K562 (cell line): ENCODE results near the gene SCTR. TPM values are rescaled to one million over a fixed set of nuclear protein-coding genes. Genes with fewer than 3 reads are reported as not detected.

ENCODE experiments used
- ATAC-seq: fragments of 200-7000 bp; cut with Tn5 transposase; 3 replicates; pipeline ENCODE4 v1.9.1; 2020; ENCODE audit warnings: moderate library complexity
- BruUV-seq: library from RNA; stranded (reverse); fragments of 400-500 nt; replicated peaks from 2 replicates; lab custom pipeline; 2021; lab: Mats Ljungman, UMichigan
- CTCF ChIA-PET: fragments of 300-600 bp; formaldehyde crosslinking; extraction: SDS; loops from one replicate; lab custom pipeline; 2021; ENCODE audit warnings: low intra/inter-chr PET ratio; lab: Yijun Ruan, JAX
- POLR2A ChIA-PET: fragments of 300-600, 350-650 bp; sonication (Branson Sonifier 250); formaldehyde crosslinking; extraction: SDS; loops from one replicate; lab custom pipeline; 2021; ENCODE audit warnings: antibody characterized with exemption, inconsistent platforms; lab: Yijun Ruan, JAX
- DNase-seq, 4 experiments: peaks; one replicate each; pipeline versions ENCODE4 v3.0.0 to v3.0.0-alpha.2; 2011 to 2018; ENCODE audit warnings: low spot score in 3 of 4, mixed read lengths in 3 of 4; ENCODE audit errors: extremely low read depth in 1 of 4
- FAIRE-seq: peaks from 2 replicates; lab custom pipeline; 2011; peaks lifted over from hg19 to GRCh38; lab: Jason Lieb, UNC
- H2AFZ ChIP-seq: 2 replicates; pipeline ENCODE4 v1.6.0; 2011; ENCODE audit warnings: low read depth, low read length, control low read depth, inconsistent platforms
- H3K27ac ChIP-seq: fragments of 200-600 bp; 3 replicates; pipeline ENCODE4 v1.8.0; 2011; ENCODE audit warnings: low read depth, mild to moderate bottlenecking, control low read depth, inconsistent platforms, low read length, moderate library complexity, mixed read lengths; ENCODE audit errors: extremely low read depth
- H3K27me3 ChIP-seq, 2 experiments: fragments of 300-600 bp in 1 of 2; 2 replicates in 1 of 2; 3 replicates in 1 of 2; pipeline versions ENCODE4 v1.6.0 to v1.8.0; 2011; ENCODE audit warnings: inconsistent platforms in 2 of 2, low read length in 2 of 2, mild to moderate bottlenecking in 1 of 2, mixed read lengths in 1 of 2, moderate library complexity in 1 of 2; ENCODE audit not compliant: control insufficient read depth in 2 of 2, insufficient read depth in 2 of 2
- H3K36me3 ChIP-seq: fragments of 300-600 bp; 3 replicates; pipeline ENCODE4 v1.8.0; 2011; ENCODE audit warnings: mild to moderate bottlenecking, low read length, inconsistent platforms; ENCODE audit not compliant: control insufficient read depth, insufficient read depth
- H3K4me1 ChIP-seq, 2 experiments: fragments of 200-600 bp in 1 of 2; replicated peaks in 1 of 2; 2 replicates in 1 of 2; 3 replicates in 1 of 2; pipeline versions ENCODE4 v1.5.1 to v1.8.0; 2011; ENCODE audit warnings: inconsistent platforms in 2 of 2, low read length in 2 of 2, mild to moderate bottlenecking in 1 of 2, mixed read lengths in 1 of 2, moderate library complexity in 1 of 2; ENCODE audit not compliant: control insufficient read depth in 2 of 2, insufficient read depth in 2 of 2
- H3K4me2 ChIP-seq: 2 replicates; pipeline ENCODE4 v1.6.1; 2011; ENCODE audit warnings: low read length, control low read depth, inconsistent platforms, mixed read lengths; ENCODE audit not compliant: insufficient read depth
- H3K4me3 ChIP-seq: fragments of 200-600 bp; sonication (generic), shearing (Covaris generic); 2 replicates; pipeline ENCODE4 v1.5.1; 2016; ENCODE audit warnings: control low read depth, inconsistent platforms
- H3K79me2 ChIP-seq: fragments of 200-600 bp; 3 replicates; pipeline ENCODE4 v1.8.0; 2011; ENCODE audit warnings: low read length, inconsistent platforms; ENCODE audit not compliant: control insufficient read depth, insufficient read depth
- H3K9ac ChIP-seq, 2 experiments: 2 replicates each; pipeline versions ENCODE4 v1.6.0 to v1.6.1; 2011; ENCODE audit warnings: low read depth in 2 of 2, low read length in 2 of 2, control low read depth in 1 of 2, inconsistent platforms in 1 of 2, mild to moderate bottlenecking in 1 of 2, mixed read lengths in 1 of 2; ENCODE audit not compliant: insufficient read depth in 1 of 2
- H3K9me1 ChIP-seq: one replicate; pipeline ENCODE4 v1.6.0; 2011; ENCODE audit warnings: inconsistent platforms, mild to moderate bottlenecking, low read length, moderate library complexity; ENCODE audit not compliant: control insufficient read depth, insufficient read depth
- H3K9me3 ChIP-seq: replicated peaks from 2 replicates; pipeline ENCODE4 v1.5.1; 2011; ENCODE audit warnings: low read depth, low read length, inconsistent platforms; ENCODE audit not compliant: control insufficient read depth, insufficient read depth
- H4K20me1 ChIP-seq: replicated peaks from 2 replicates; pipeline ENCODE4 v1.6.1; 2011; ENCODE audit warnings: low read length, inconsistent platforms, mixed read lengths; ENCODE audit not compliant: control insufficient read depth, insufficient read depth
- FOXK2 ChIP-seq, 2 experiments: fragments of 450-650 bp; IDR thresholded peaks in 1 of 2; conservative IDR thresholded peaks in 1 of 2; 2 replicates each; pipeline ENCODE4 v1.6.1; 2016; ENCODE audit warnings: low read depth in 2 of 2, mild to moderate bottlenecking in 1 of 2
- HDAC1 ChIP-seq, 2 experiments: fragments of 450-650 bp; IDR thresholded peaks; 2 replicates each; pipeline ENCODE4 v1.6.1; 2016 to 2017; ENCODE audit warnings: inconsistent platforms in 1 of 2, mild to moderate bottlenecking in 1 of 2, moderate library complexity in 1 of 2
- HMGN3 ChIP-seq: IDR thresholded peaks from 2 replicates; pipeline ENCODE4 v1.6.1; 2011; ENCODE audit warnings: borderline replicate concordance, low read depth, mild to moderate bottlenecking, mixed read lengths, low read length; ENCODE audit not compliant: insufficient read length; ENCODE audit errors: extremely low read depth
- RFX5 ChIP-seq: IDR thresholded peaks from 2 replicates; pipeline ENCODE4 v1.6.1; 2011; ENCODE audit warnings: low read depth, mild to moderate bottlenecking, improper control_type of control experiment, low read length
- TAF9B ChIP-seq: fragments of 450-650 bp; IDR thresholded peaks from 2 replicates; pipeline ENCODE4 v1.6.1; 2018; ENCODE audit warnings: mild to moderate bottlenecking; ENCODE audit not compliant: partially characterized antibody
- ZNF347 ChIP-seq: fragments of 450-650 bp; formaldehyde crosslinking; IDR thresholded peaks from 2 replicates; pipeline ENCODE4 v1.4.0; 2020; ENCODE audit warnings: low read depth, mild to moderate bottlenecking, moderate library complexity
- ZNF780A ChIP-seq: fragments of 250-450 bp; sonication (Bioruptor Pico); IDR thresholded peaks from 2 replicates; pipeline ENCODE4 v1.5.0; 2021; ENCODE audit warnings: mild to moderate bottlenecking
- WGBS: fragments of 100-300 bp; shearing (Covaris generic); methylation state at CpG from one replicate; pipeline ENCODE4 v1.1.6; 2016; ENCODE audit warnings: low coverage, mixed read lengths; ENCODE audit not compliant: insufficient coverage; ENCODE audit errors: missing lambda C conversion rate; 5-methylcytosine and 5-hydroxymethylcytosine counted together
- in situ Hi-C: fragments of 300-500 bp; cut with MboI; formaldehyde crosslinking; loops from 4 replicates; pipeline ENCODE4 v1.15.0; 2018; ENCODE audit warnings: inconsistent platforms, mixed read lengths
- intact Hi-C: fragments of 100-400 bp; cut with micrococcal nuclease; formaldehyde crosslinking; loops from 2 replicates; pipeline ENCODE4 v1.14.2; 2022
- polyA plus RNA-seq, 8 experiments: library from polyadenylated mRNA; depleted of rRNA in 4 of 8; stranded (reverse) in 5 of 8; unstranded in 3 of 8; fragments of >200 nt; fragmentation: Nextera tagmentation in 2 of 8; fragmentation: Illumina TruSeq in 1 of 8; extraction: Ambion mirVana in 2 of 8; extraction: Trizol in 1 of 8; gene quantifications; 2 replicates each; pipeline versions ENCODE4 v1.2.1 to v1.2.3, GENCODE V29; 2011 to 2014; ENCODE audit warnings: inconsistent platforms in 1 of 8, missing spikeins in 1 of 8
- total RNA-seq, 7 experiments: library from RNA; depleted of rRNA in 6 of 7; stranded (reverse); fragments of >200 nt in 6 of 7; fragmentation: Illumina TruSeq in 2 of 7; extraction: Trizol in 2 of 7; gene quantifications; 2 replicates each; pipeline versions ENCODE4 v1.2.1 to v1.2.3, GENCODE V29; 2011 to 2021; ENCODE audit warnings: low replicate concordance in 1 of 7
- TF ChIP-seq, protein P1 (sequence below): fragments of 250-450 bp; sonication (Bioruptor Pico); IDR thresholded peaks from 2 replicates; pipeline ENCODE4 v1.5.0; 2020; ENCODE audit warnings: mild to moderate bottlenecking, borderline replicate concordance
- TF ChIP-seq, protein P2 (sequence below): IDR thresholded peaks from 2 replicates; pipeline ENCODE4 v1.6.1; 2012; ENCODE audit warnings: low read depth, low read length, improper control_type of control experiment, borderline replicate concordance
- TF ChIP-seq, protein P3 (sequence below): fragments of 450-650 bp; IDR thresholded peaks from 2 replicates; pipeline ENCODE4 v1.6.1; 2018; ENCODE audit not compliant: partially characterized antibody

The SCTR gene
- total and polyA plus RNA-seq, 9 of the 15 experiments (the other 6 are each of a cell fraction or from before 2014, with no cell fraction given): not detected

DNA sequence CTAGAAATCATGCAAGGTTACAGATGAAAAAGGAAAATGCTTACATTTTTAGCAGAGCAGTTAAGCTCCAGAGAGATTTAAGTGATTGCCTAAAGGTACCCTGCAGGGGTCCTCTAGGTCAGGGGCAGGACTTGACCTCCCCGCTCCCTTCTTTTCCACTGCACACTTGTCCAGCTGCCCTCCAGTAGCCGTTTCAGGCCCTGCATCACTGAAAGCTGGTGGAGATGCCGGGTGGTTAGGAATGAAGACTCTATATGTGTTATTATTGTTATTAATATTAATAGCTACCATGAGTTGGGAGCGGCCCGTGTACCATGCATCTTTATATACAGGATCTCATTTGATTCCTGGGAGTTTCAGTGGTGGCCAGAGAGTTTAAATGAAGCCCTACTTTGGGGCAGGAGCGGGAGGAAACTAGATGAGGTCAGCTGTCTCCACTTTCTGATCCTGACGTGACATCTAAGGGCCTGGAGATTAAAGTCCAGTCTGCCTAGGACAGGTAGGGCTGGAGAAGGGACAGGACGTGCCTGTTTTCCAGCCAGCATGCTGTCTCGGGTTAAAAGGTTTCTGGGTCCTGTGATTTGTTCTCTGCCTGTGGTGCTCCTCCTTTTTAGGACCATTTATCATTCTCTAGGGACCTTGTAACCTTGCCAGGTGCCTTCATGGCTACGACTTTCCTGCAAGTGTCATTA, 90.5 kb downstream of the SCTR start:
- FAIRE-seq (no peak), ATAC-seq (no peak), DNase-seq (no peak)
- Histone ChIP-seq H3K4me1 (peaks cover 9 to 33% of the 10 kb centered on the region in 2 experiments), H3K4me3 (no peak overlapping the region), H3K27me3 (peaks cover 4 to 12% of the 10 kb centered on the region in 2 experiments; a peak in 2 of 5 replicates), H3K9ac (no peak overlapping the region), H3K9me3 (no peaks in the 10 kb centered on the region), H3K27ac (no peak overlapping the region), H4K20me1 (0 out of 2 replicates have a peak, but pooled peaks cover 3% of the 10 kb centered on the region), H3K9me1 (no peaks in the 10 kb centered on the region), H3K79me2 (no peaks in the 10 kb centered on the region), H2AFZ (no peak overlapping the region), H3K4me2 (no peak overlapping the region), H3K36me3 (no peaks in the 10 kb centered on the region)
- TF ChIP-seq, protein P1, sequence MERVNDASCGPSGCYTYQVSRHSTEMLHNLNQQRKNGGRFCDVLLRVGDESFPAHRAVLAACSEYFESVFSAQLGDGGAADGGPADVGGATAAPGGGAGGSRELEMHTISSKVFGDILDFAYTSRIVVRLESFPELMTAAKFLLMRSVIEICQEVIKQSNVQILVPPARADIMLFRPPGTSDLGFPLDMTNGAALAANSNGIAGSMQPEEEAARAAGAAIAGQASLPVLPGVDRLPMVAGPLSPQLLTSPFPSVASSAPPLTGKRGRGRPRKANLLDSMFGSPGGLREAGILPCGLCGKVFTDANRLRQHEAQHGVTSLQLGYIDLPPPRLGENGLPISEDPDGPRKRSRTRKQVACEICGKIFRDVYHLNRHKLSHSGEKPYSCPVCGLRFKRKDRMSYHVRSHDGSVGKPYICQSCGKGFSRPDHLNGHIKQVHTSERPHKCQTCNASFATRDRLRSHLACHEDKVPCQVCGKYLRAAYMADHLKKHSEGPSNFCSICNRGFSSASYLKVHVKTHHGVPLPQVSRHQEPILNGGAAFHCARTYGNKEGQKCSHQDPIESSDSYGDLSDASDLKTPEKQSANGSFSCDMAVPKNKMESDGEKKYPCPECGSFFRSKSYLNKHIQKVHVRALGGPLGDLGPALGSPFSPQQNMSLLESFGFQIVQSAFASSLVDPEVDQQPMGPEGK (CRISPR knock-in tag): no peak
- TF ChIP-seq RFX5: no peak
- TF ChIP-seq, protein P2, sequence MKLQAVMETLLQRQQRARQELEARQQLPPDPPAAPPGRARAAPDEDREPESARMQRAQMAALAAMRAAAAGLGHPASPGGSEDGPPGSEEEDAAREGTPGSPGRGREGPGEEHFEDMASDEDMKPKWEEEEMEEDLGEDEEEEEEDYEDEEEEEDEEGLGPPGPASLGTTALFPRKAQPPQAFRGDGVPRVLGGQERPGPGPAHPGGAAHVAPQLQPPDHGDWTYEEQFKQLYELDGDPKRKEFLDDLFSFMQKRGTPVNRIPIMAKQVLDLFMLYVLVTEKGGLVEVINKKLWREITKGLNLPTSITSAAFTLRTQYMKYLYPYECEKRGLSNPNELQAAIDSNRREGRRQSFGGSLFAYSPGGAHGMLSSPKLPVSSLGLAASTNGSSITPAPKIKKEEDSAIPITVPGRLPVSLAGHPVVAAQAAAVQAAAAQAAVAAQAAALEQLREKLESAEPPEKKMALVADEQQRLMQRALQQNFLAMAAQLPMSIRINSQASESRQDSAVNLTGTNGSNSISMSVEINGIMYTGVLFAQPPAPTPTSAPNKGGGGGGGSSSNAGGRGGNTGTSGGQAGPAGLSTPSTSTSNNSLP: no peak
- no peak for TF ChIP-seq ZNF780A
- TF ChIP-seq, protein P3, sequence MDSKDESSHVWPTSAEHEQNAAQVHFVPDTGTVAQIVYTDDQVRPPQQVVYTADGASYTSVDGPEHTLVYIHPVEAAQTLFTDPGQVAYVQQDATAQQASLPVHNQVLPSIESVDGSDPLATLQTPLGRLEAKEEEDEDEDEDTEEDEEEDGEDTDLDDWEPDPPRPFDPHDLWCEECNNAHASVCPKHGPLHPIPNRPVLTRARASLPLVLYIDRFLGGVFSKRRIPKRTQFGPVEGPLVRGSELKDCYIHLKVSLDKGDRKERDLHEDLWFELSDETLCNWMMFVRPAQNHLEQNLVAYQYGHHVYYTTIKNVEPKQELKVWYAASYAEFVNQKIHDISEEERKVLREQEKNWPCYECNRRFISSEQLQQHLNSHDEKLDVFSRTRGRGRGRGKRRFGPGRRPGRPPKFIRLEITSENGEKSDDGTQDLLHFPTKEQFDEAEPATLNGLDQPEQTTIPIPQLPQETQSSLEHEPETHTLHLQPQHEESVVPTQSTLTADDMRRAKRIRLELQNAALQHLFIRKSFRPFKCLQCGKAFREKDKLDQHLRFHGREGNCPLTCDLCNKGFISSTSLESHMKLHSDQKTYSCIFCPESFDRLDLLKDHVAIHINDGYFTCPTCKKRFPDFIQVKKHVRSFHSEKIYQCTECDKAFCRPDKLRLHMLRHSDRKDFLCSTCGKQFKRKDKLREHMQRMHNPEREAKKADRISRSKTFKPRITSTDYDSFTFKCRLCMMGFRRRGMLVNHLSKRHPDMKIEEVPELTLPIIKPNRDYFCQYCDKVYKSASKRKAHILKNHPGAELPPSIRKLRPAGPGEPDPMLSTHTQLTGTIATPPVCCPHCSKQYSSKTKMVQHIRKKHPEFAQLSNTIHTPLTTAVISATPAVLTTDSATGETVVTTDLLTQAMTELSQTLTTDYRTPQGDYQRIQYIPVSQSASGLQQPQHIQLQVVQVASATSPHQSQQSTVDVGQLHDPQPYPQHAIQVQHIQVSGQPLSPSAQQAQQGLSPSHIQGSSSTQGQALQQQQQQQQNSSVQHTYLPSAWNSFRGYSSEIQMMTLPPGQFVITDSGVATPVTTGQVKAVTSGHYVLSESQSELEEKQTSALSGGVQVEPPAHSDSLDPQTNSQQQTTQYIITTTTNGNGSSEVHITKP: no peak
- TF ChIP-seq ZNF347 (CRISPR knock-in tag): no peak
- TF ChIP-seq FOXK2 (conservative IDR thresholded peaks at IDR 0.05 in 1 of 2, IDR thresholded peaks at IDR 0.05 in 1 of 2; ENCODE audit: low read depth in 2 of 2): no peak
- no peak for TF ChIP-seq HDAC1 (IDR thresholded peaks at IDR 0.05)
- TF ChIP-seq TAF9B: no peak
- no peak for TF ChIP-seq HMGN3
- CTCF ChIA-PET: no interaction called here
- 37% methylated on average over 10 of the region's 10 CpGs for WGBS
- intact Hi-C loops (no loop called here), in situ Hi-C loops (no loop called here)
- POLR2A ChIA-PET: no interaction called here
- no TSS peak for BruUV-seq
